Tibial nerve (tissue), 4 donors: ENCODE measurements around the gene FAM131A. TPM values are rescaled to one million over a fixed set of nuclear protein-coding genes. Genes with fewer than 3 reads are reported as not detected.
A peak's percentile ranks its signal among the peaks of the same experiment; 100 is the strongest.

Experiments
- DNase-seq, 2 donors: peaks; one replicate each; pipeline ENCODE4 v3.0.0-alpha.2; 2019; ENCODE audit warnings: low spot score in 2 of 2
- H3K27ac ChIP-seq, 4 donors: fragments of 200-600 bp; sonication (generic) in 3 of 4; one replicate each; pipeline ENCODE4 v1.5.1; 2017 to 2019; ENCODE audit warnings: mild to moderate bottlenecking in 1 of 4
- H3K27me3 ChIP-seq, 2 donors: fragments of 200-600 bp; sonication (generic) in 1 of 2; one replicate each; pipeline versions ENCODE4 v1.5.1 to v1.6.0; 2017 to 2019
- H3K36me3 ChIP-seq, 3 donors: fragments of 200-600 bp; sonication (generic); one replicate each; pipeline ENCODE4 v1.5.1; 2018 to 2019
- H3K4me1 ChIP-seq, 4 donors: fragments of 200-600 bp; sonication (generic) in 3 of 4; one replicate each; pipeline ENCODE4 v1.5.1; 2017 to 2019
- H3K4me3 ChIP-seq, 4 donors: fragments of 200-600 bp; sonication (generic) in 3 of 4; one replicate each; pipeline ENCODE4 v1.5.1; 2017 to 2019; ENCODE audit warnings: mild to moderate bottlenecking in 1 of 4, moderate library complexity in 1 of 4
- H3K9me3 ChIP-seq, 4 donors: fragments of 200-600 bp; sonication (generic) in 3 of 4; one replicate each; pipeline ENCODE4 v1.5.1; 2017 to 2019
- EP300 ChIP-seq, 2 donors: sonication (generic); formaldehyde crosslinking; IDR thresholded peaks; one replicate each; pipeline ENCODE4 v1.6.1; 2017; ENCODE audit warnings: antibody characterized with exemption in 2 of 2, mild to moderate bottlenecking in 1 of 2
- POLR2A ChIP-seq, 2 donors: fragments of 450-650 bp; IDR thresholded peaks; one replicate each; pipeline ENCODE4 v1.6.1; 2017; ENCODE audit warnings: antibody characterized with exemption in 2 of 2, mild to moderate bottlenecking in 2 of 2, moderate library complexity in 2 of 2
- WGBS, 2 donors: methylation state at CpG; one replicate each; pipeline ENCODE4 v1.1.5; 2018; 5-methylcytosine and 5-hydroxymethylcytosine counted together
- total RNA-seq, 4 donors: library from RNA; depleted of rRNA; stranded (reverse); fragments of >200 nt; gene quantifications; one replicate each; pipeline ENCODE4 v1.1.0, GENCODE V29; 2016
- TF ChIP-seq, protein P1 (sequence below), 5 experiments: fragments of 200-600 bp in 3 of 5; fragments of 450-650 bp in 2 of 5; sonication (generic) in 3 of 5; IDR thresholded peaks; one replicate each; pipeline ENCODE4 v1.5.1; 2016 to 2019; ENCODE audit warnings: antibody characterized with exemption in 5 of 5, mild to moderate bottlenecking in 3 of 5, moderate library complexity in 2 of 5

FAM131A gene
- total RNA-seq, 4 donors from 2014 or later, result 35.0 to 45.3 (median 39.6) TPM

DNA sequence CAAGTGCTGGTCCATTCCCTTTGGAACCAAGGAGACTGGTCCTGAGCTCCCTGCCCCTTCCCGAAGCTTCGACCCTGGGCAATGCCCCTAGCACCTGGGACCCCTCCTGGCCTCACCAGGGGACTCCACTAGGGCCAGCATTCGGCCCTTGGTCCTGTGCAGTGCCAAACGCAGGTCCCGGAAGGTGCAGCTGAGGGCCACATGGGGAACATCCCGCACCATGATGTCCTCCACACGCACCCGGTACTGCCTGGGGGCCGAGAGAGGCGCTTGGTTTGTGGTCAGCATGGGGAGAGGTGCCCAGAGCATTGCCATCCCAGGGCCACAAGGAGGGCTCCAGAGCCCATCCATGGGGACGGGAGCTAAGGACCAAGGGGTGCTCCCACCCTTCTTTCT, 16.1 kb downstream of the FAM131A start:
- 88 to 95% methylated on average over 6 to 11 of the region's 11 CpGs for WGBS, 2 donors
- Histone ChIP-seq H3K9me3 (no peaks in the 10 kb centered on the region), H3K27me3 (no peaks in the 10 kb centered on the region), H3K27ac (peak overlapping the region in 2 of 4 donors; percentile 73 to 76), H3K4me1 (peaks cover 0 to 69% (median 17%) of the 10 kb centered on the region in 4 donors), H3K4me3 (no peak overlapping the region), H3K36me3 (peaks cover 0 to 61% (median 0%) of the 10 kb centered on the region in 3 donors)
- TF ChIP-seq, protein P1, sequence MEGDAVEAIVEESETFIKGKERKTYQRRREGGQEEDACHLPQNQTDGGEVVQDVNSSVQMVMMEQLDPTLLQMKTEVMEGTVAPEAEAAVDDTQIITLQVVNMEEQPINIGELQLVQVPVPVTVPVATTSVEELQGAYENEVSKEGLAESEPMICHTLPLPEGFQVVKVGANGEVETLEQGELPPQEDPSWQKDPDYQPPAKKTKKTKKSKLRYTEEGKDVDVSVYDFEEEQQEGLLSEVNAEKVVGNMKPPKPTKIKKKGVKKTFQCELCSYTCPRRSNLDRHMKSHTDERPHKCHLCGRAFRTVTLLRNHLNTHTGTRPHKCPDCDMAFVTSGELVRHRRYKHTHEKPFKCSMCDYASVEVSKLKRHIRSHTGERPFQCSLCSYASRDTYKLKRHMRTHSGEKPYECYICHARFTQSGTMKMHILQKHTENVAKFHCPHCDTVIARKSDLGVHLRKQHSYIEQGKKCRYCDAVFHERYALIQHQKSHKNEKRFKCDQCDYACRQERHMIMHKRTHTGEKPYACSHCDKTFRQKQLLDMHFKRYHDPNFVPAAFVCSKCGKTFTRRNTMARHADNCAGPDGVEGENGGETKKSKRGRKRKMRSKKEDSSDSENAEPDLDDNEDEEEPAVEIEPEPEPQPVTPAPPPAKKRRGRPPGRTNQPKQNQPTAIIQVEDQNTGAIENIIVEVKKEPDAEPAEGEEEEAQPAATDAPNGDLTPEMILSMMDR (IDR thresholded peaks at IDR 0.05), result no peak
- TF ChIP-seq EP300 (IDR thresholded peaks at IDR 0.05), result no peak
- TF ChIP-seq POLR2A (IDR thresholded peaks at IDR 0.05), result no peak
- DNase-seq, result no peak

DNA sequence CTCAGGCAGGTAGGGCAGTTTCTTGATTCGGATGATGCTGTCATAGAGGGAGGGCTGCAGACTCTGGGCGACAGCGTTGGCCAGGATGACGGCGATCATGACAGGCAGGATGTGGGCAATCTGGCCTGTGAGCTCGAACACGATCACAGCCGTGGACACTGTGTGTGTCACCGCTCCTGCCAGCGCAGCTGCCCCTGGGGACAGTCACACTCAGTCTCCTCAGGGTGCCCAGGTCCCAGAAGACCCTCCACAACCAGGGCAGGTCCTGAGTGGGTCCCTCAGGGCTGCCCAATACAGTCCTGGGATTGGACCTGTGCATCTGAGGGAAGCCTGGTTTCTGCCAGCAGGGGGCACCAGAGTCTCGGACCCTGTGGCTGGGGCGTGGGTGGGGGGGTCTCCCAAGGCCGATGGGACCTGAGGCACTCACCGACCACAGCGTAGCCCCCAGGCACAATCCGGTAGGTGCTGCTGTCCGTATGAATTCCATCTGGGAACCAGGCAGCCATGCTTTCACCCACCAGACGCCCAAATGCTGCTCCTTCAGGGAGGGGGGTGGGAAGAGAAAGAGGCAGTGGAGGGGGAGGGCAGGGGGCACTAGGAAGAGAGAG, 16.8 kb downstream of the FAM131A start:
- Histone ChIP-seq H3K27ac (peak overlapping the region in 2 of 4 donors; percentile 34 to 73), H3K4me1 (peaks cover 0 to 76% (median 17%) of the 10 kb centered on the region in 4 donors), H3K9me3 (no peaks in the 10 kb centered on the region), H3K27me3 (no peaks in the 10 kb centered on the region), H3K36me3 (peaks cover 0 to 64% (median 0%) of the 10 kb centered on the region in 3 donors), H3K4me3 (no peak overlapping the region)
- no peak for TF ChIP-seq POLR2A (IDR thresholded peaks at IDR 0.05)
- TF ChIP-seq, protein P1 (IDR thresholded peaks at IDR 0.05), result peak; percentile 56 to 75 (median 66)
- peak in 1 of 2 donors; percentile 50 for DNase-seq
- WGBS, 2 donors, result 45 to 54% methylated on average over 8 to 13 of the region's 18 CpGs

DNA sequence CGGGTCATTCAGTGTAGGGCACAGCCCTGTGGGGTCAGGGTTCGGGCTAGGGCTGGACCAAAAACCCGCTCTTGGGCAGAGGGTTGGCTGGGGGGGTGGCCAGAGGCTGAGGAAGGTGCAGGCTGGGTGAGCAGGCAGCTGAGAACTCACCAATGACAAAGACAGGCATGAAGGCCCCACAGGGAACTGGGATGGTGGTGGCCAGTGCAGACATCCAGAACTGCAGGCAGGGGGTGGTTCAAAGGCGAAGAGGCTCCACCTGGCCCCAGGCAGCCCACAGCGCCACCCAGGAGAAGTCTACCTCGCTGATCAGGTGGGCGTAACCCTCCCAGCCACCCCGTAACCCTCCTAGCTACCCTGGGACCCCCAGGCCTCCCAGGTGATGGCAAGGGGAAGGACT, 17.4 kb downstream of the FAM131A start:
- 75% methylated on average over 8 of the region's 8 CpGs for WGBS, 2 donors
- Histone ChIP-seq H3K36me3 (peaks cover 0 to 64% (median 0%) of the 10 kb centered on the region in 3 donors), H3K27me3 (no peaks in the 10 kb centered on the region), H3K9me3 (no peaks in the 10 kb centered on the region), H3K4me1 (peaks cover 0 to 79% (median 20%) of the 10 kb centered on the region in 4 donors), H3K27ac (peak overlapping the region in 2 of 4 donors; percentile 55 to 73), H3K4me3 (no peak overlapping the region)
- TF ChIP-seq, protein P1 (IDR thresholded peaks at IDR 0.05), result no peak
- TF ChIP-seq EP300 (IDR thresholded peaks at IDR 0.05) (no peak), POLR2A (IDR thresholded peaks at IDR 0.05) (no peak)
- no peak for DNase-seq

DNA sequence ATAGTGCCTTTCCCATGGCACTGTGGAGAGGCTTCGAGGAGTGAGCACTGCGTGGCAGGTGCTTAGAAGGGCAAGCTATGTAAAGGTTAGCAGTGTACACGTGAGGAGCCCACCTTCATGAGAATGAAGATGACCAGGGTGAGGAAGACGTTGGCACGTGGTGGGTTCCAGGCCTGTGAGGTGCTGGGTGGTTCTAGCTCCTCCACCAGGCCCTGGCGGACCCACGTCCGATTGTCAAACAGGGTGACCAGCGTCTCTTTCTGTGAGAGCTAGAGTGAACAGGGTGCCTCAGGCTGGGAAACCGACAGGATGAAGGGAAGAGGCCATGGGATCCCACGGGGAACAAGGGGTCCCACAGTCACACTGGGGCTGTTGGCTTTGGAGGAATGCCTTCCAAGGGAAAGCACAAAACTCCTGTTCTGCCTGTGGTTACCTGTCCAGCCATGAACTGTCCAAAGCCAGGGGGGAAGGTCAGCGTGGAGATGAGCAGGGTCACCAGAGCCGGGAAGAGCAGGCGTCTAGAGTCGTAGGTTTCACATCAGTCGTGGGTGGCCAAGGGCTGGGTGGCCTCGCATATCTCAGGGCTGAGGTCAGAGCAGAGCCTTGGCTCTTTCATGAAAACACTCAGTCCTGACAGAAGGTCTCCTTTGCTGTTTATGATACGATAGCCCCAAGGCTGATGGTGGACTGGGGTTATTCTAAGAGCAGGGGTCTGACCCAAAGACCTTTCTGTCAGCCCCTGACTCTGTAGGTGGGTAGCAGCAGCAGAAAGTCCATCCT, 18.1 kb downstream of the FAM131A start:
- H3K4me1 ChIP-seq, result peaks cover 0 to 79% (median 25%) of the 10 kb centered on the region in 4 donors
- peaks cover 0 to 64% (median 0%) of the 10 kb centered on the region in 3 donors for H3K36me3 ChIP-seq
- DNase-seq, result no peak
- 58% methylated on average over 18 of the region's 18 CpGs for WGBS, 2 donors
- H3K4me3 ChIP-seq, result no peak overlapping the region
- peak overlapping the region in 3 of 4 donors; percentile 15 to 73 (median 55) for H3K27ac ChIP-seq
- no peaks in the 10 kb centered on the region for H3K27me3 ChIP-seq
- H3K9me3 ChIP-seq, result no peaks in the 10 kb centered on the region
- TF ChIP-seq EP300 (IDR thresholded peaks at IDR 0.05), result peak in 1 of 2 donors; percentile 3
- no peak for TF ChIP-seq POLR2A (IDR thresholded peaks at IDR 0.05)

DNA sequence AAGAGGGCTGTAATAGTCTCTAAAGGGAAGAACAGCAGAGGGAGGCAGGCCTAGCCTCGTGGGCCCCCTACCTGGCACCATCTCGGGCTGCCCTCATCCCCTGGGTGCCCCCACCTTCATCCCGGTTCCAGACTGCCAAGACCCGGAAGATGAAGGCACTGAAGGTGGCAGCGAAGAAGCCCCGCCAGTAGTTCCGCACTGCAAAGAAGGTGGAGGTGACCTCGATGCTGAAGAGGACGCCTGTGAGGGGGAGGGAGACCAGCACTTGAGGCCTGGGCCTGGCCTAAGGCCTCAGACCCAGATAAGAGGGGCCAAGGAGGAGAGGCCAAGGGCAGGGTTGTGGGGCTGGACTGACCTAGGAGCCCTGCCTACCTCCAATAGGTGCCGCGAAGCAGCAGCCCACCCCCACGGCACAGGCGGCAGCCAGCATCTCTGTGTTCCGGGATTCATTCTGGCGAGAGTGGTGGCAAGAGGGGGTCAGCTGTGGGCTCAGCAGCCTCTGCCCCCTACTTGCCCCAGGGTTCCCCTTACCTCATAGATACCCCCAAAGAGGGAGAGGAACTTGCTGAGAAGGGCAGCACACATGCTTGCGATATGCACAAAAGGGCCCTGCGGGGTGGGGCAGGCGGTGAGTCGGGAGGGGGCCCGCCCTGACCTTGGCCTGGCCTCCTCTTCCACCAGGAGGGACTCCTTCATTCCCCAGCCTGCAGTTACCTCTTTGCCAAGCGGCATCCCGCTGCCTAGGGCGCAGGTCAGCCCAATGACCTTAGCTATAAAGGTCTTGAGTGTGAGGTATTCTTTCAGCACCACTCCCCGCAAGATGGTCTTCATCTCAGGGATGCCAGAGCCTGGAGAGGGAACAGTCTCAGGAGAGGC, 20.1 kb downstream of the FAM131A start:
- Histone ChIP-seq H3K9me3 (no peaks in the 10 kb centered on the region), H3K4me3 (no peak overlapping the region), H3K4me1 (peaks cover 0 to 65% (median 17%) of the 10 kb centered on the region in 4 donors), H3K27ac (peak overlapping the region in 2 of 4 donors; percentile 92 to 100), H3K27me3 (no peaks in the 10 kb centered on the region), H3K36me3 (peaks cover 0 to 60% (median 0%) of the 10 kb centered on the region in 3 donors)
- 87 to 89% methylated on average over 7 to 24 of the region's 24 CpGs for WGBS, 2 donors
- DNase-seq, result no peak
- TF ChIP-seq POLR2A (IDR thresholded peaks at IDR 0.05), result no peak
- no peak for TF ChIP-seq EP300 (IDR thresholded peaks at IDR 0.05)
- TF ChIP-seq, protein P1 (IDR thresholded peaks at IDR 0.05), result no peak
